Rectal smooth muscle tissue (tissue), 1 donor: ENCODE data around the gene LRRTM2.

Experiments used
- H3K27ac ChIP-seq: one replicate; pipeline ENCODE4 v1.7.0; 2013; ENCODE audit warnings: low read depth, low read length, inconsistent platforms
- H3K27me3 ChIP-seq: one replicate; pipeline ENCODE4 v1.7.0; 2013; ENCODE audit warnings: low read length; ENCODE audit not compliant: control insufficient read depth, insufficient read depth
- H3K36me3 ChIP-seq: one replicate; pipeline ENCODE4 v1.7.0; 2013; ENCODE audit warnings: low read length; ENCODE audit not compliant: control insufficient read depth, insufficient read depth
- H3K4me1 ChIP-seq: one replicate; pipeline ENCODE4 v1.7.0; 2013; ENCODE audit warnings: low read length; ENCODE audit not compliant: control insufficient read depth, insufficient read depth
- H3K4me3 ChIP-seq: one replicate; pipeline ENCODE4 v1.7.0; 2013; ENCODE audit warnings: low read length
- H3K9ac ChIP-seq: one replicate; pipeline ENCODE4 v1.7.0; 2013; ENCODE audit warnings: low read length

Gene LRRTM2

GRCh38 chr5:138876811-138877210 is 1.7 kb upstream of the LRRTM2 start:
- Histone ChIP-seq H3K27ac (no peak overlapping the region), H3K27me3 (no peaks in the 10 kb centered on the region), H3K4me3 (no peak overlapping the region), H3K4me1 (peaks cover 6% of the 10 kb centered on the region), H3K36me3 (no peaks in the 10 kb centered on the region), H3K9ac (no peak overlapping the region)

DNA sequence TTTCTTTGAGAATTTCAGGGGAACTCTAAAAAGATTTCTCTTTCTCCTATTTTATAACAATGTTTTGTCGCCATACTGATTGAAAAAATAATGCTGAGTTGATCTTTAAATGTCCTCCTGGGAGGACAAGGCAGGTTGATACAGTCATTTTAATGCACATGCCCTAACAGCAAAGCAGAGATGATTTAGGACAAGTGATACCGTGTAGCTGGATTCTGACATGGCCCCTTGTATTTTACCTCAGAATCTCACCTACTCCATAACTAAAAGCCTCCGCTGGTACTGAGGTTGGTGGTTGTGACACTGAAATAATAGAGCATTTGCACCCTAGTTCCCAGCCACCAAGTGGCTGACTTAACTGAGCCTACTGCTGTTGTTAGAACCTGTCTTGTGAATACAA is 811 bp upstream of the LRRTM2 start:
- H3K4me1 ChIP-seq, result peaks cover 6% of the 10 kb centered on the region
- H3K36me3 ChIP-seq, result no peaks in the 10 kb centered on the region
- H3K4me3 ChIP-seq, result no peak overlapping the region
- H3K9ac ChIP-seq, result no peak overlapping the region
- H3K27ac ChIP-seq, result no peak overlapping the region
- no peaks in the 10 kb centered on the region for H3K27me3 ChIP-seq

- peak overlapping the region; percentile 63 for H3K4me3 ChIP-seq
- peak overlapping the region; percentile 40 for H3K27ac ChIP-seq
- H3K9ac ChIP-seq, result no peak overlapping the region
- no peaks in the 10 kb centered on the region for H3K27me3 ChIP-seq
- H3K4me1 ChIP-seq, result peaks cover 6% of the 10 kb centered on the region
- no peaks in the 10 kb centered on the region for H3K36me3 ChIP-seq
Observed at GRCh38 chr5:138875552-138875875, 379 bp upstream of the LRRTM2 start.

DNA sequence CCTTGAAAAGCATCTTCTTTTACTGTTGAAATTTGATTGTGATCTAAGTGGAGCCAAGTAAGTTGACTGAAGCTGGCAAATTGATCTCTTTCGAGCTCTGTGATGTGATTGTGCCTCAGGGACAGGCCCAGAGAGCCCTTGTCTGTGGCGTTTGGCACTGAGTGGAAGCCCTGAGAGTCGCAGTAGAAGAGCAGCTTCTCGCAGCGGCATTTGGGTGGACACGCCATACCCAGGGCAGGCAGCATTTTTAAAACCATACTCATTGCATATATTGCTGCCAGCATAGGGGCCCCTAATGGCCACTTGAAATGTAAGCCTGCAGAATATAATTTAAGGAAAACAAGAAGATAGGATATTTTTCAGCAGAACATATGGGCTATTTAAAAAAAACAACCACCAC is 894 bp downstream of the LRRTM2 start:
- Histone ChIP-seq H3K27me3 (no peaks in the 10 kb centered on the region), H3K4me3 (no peak overlapping the region), H3K27ac (no peak overlapping the region), H3K9ac (no peak overlapping the region), H3K36me3 (no peaks in the 10 kb centered on the region), H3K4me1 (peaks cover 6% of the 10 kb centered on the region)

GRCh38 chr5:138873466-138874221 is 1.5 kb downstream of the LRRTM2 start:
- H3K4me3 ChIP-seq, result no peak overlapping the region
- H3K27ac ChIP-seq, result no peak overlapping the region

GRCh38 chr5:138872841-138873465 is 2.2 kb downstream of the LRRTM2 start:
- no peak overlapping the region for H3K4me3 ChIP-seq

More at GRCh38 chr5:138873466-138874221, 1.5 kb downstream of the LRRTM2 start:
- no peak overlapping the region for H3K9ac ChIP-seq
- H3K4me1 ChIP-seq, result peaks cover 6% of the 10 kb centered on the region
- no peaks in the 10 kb centered on the region for H3K36me3 ChIP-seq
- no peaks in the 10 kb centered on the region for H3K27me3 ChIP-seq

GRCh38 chr5:138870611-138871010 is 4.5 kb downstream of the LRRTM2 start:
- Histone ChIP-seq H3K27me3 (no peaks in the 10 kb centered on the region), H3K36me3 (no peaks in the 10 kb centered on the region), H3K9ac (no peak overlapping the region), H3K27ac (no peak overlapping the region), H3K4me1 (peaks cover 5% of the 10 kb centered on the region), H3K4me3 (no peak overlapping the region)

More at GRCh38 chr5:138872841-138873465, 2.2 kb downstream of the LRRTM2 start:
- no peaks in the 10 kb centered on the region for H3K27me3 ChIP-seq
- H3K36me3 ChIP-seq, result no peaks in the 10 kb centered on the region
- H3K9ac ChIP-seq, result no peak overlapping the region
- peaks cover 6% of the 10 kb centered on the region for H3K4me1 ChIP-seq
- H3K27ac ChIP-seq, result no peak overlapping the region

- Histone ChIP-seq H3K27ac (no peak overlapping the region), H3K9ac (no peak overlapping the region), H3K4me1 (no peaks in the 10 kb centered on the region), H3K36me3 (no peaks in the 10 kb centered on the region), H3K4me3 (no peak overlapping the region), H3K27me3 (no peaks in the 10 kb centered on the region)
Observed at GRCh38 chr5:138869763-138870500, 5.2 kb downstream of the LRRTM2 start.

- H3K4me3 ChIP-seq, result no peak overlapping the region
- H3K27ac ChIP-seq, result no peak overlapping the region
- no peaks in the 10 kb centered on the region for H3K36me3 ChIP-seq
- no peaks in the 10 kb centered on the region for H3K4me1 ChIP-seq
- no peak overlapping the region for H3K9ac ChIP-seq
- no peaks in the 10 kb centered on the region for H3K27me3 ChIP-seq
Observed at GRCh38 chr5:138869038-138869437, 6.1 kb downstream of the LRRTM2 start.

GRCh38 chr5:138867011-138867410 is 8.1 kb downstream of the LRRTM2 start:
- Histone ChIP-seq H3K4me1 (no peaks in the 10 kb centered on the region), H3K9ac (no peak overlapping the region), H3K27ac (no peak overlapping the region), H3K36me3 (peaks cover 5% of the 10 kb centered on the region), H3K4me3 (no peak overlapping the region), H3K27me3 (no peaks in the 10 kb centered on the region)

- Histone ChIP-seq H3K27me3 (no peaks in the 10 kb centered on the region), H3K4me1 (peaks cover 3% of the 10 kb centered on the region), H3K27ac (no peak overlapping the region), H3K9ac (no peak overlapping the region), H3K4me3 (no peak overlapping the region), H3K36me3 (no peaks in the 10 kb centered on the region)
Observed at GRCh38 chr5:138853132-138853531, 22.0 kb downstream of the LRRTM2 start.

GRCh38 chr5:138850865-138851435 is 24.2 kb downstream of the LRRTM2 start:
- H3K4me1 ChIP-seq, result peaks cover 3% of the 10 kb centered on the region
- H3K27ac ChIP-seq, result no peak overlapping the region
- H3K4me3 ChIP-seq, result no peak overlapping the region
- no peaks in the 10 kb centered on the region for H3K27me3 ChIP-seq
- H3K36me3 ChIP-seq, result no peaks in the 10 kb centered on the region
- no peak overlapping the region for H3K9ac ChIP-seq
